RWPE2 (cell line): ENCODE data around the gene SRMS.

Experiments used
- ATAC-seq: fragments of 200-7000 bp; cut with Tn5 transposase; 3 replicates; pipeline ENCODE4 v1.9.1; 2021; ENCODE audit warnings: low read depth
- DNase-seq: peaks from one replicate; pipeline ENCODE4 v3.0.0-alpha.2; 2020; ENCODE audit warnings: low spot score
- H3K27ac ChIP-seq: fragments of 450-650 bp; 2 replicates; pipeline ENCODE4 v1.5.1; 2017; ENCODE audit warnings: mild to moderate bottlenecking; ENCODE audit not compliant: poor library complexity, severe bottlenecking
- H3K27me3 ChIP-seq: fragments of 250-450 bp; sonication (Bioruptor Pico); 2 replicates; pipeline ENCODE4 v1.5.1; 2021; ENCODE audit warnings: mild to moderate bottlenecking, moderate library complexity; ENCODE audit not compliant: insufficient read depth, poor library complexity, severe bottlenecking
- H3K36me3 ChIP-seq: fragments of 250-450 bp; sonication (Bioruptor Pico); 2 replicates; pipeline ENCODE4 v1.5.1; 2020; ENCODE audit warnings: low read depth, mild to moderate bottlenecking, moderate library complexity
- H3K4me1 ChIP-seq: fragments of 250-450 bp; sonication (Bioruptor Pico); 2 replicates; pipeline ENCODE4 v1.5.1; 2021; ENCODE audit warnings: mild to moderate bottlenecking, moderate library complexity; ENCODE audit not compliant: insufficient read depth, poor library complexity, severe bottlenecking
- H3K4me3 ChIP-seq: fragments of 250-450 bp; sonication (Bioruptor Pico); 2 replicates; pipeline ENCODE4 v1.5.1; 2021; ENCODE audit warnings: mild to moderate bottlenecking, moderate library complexity; ENCODE audit not compliant: severe bottlenecking
- H3K9me3 ChIP-seq: fragments of 250-450 bp; sonication (Bioruptor Pico); 2 replicates; pipeline ENCODE4 v1.5.1; 2021; ENCODE audit warnings: mild to moderate bottlenecking, moderate library complexity; ENCODE audit not compliant: severe bottlenecking
- CTCF ChIP-seq: fragments of 450-650 bp; IDR thresholded peaks from one replicate; pipeline ENCODE4 v1.5.1; 2017; ENCODE audit warnings: mild to moderate bottlenecking, moderate library complexity; ENCODE audit not compliant: poor library complexity, severe bottlenecking

Gene SRMS

GRCh38 chr20:63522091-63522868 is 25.3 kb downstream of the SRMS start:
- Histone ChIP-seq H3K4me1 (peaks cover 5% of the 10 kb centered on the region), H3K27ac (peak overlapping the region; percentile 79), H3K36me3 (peaks cover 29% of the 10 kb centered on the region), H3K9me3 (peaks cover 10% of the 10 kb centered on the region), H3K4me3 (peak overlapping the region; percentile 7), H3K27me3 (no peaks in the 10 kb centered on the region)
- DNase-seq = peak; percentile 79
- ATAC-seq = no peak
- TF ChIP-seq CTCF = no peak

GRCh38 chr20:63521602-63522001 is 25.9 kb downstream of the SRMS start:
- Histone ChIP-seq H3K36me3 (peaks cover 29% of the 10 kb centered on the region), H3K4me1 (peaks cover 5% of the 10 kb centered on the region), H3K27me3 (no peaks in the 10 kb centered on the region), H3K9me3 (peaks cover 10% of the 10 kb centered on the region), H3K27ac (peak overlapping the region; percentile 79), H3K4me3 (peak overlapping the region; percentile 57)
- ATAC-seq (no peak), DNase-seq (peak; percentile 90)
- no peak for TF ChIP-seq CTCF

GRCh38 chr20:63520934-63521601 is 26.5 kb downstream of the SRMS start:
- ATAC-seq = peak; percentile 49
- peaks cover 5% of the 10 kb centered on the region for H3K4me1 ChIP-seq
- no peaks in the 10 kb centered on the region for H3K27me3 ChIP-seq
- H3K9me3 ChIP-seq = peaks cover 10% of the 10 kb centered on the region
- TF ChIP-seq CTCF = peak; percentile 31
- peak overlapping the region; percentile 57 for H3K4me3 ChIP-seq
- peak; percentile 92 for DNase-seq
- H3K36me3 ChIP-seq = peaks cover 29% of the 10 kb centered on the region
- peak overlapping the region; percentile 79 for H3K27ac ChIP-seq

GRCh38 chr20:63520504-63520933 is 27.0 kb downstream of the SRMS start, which contains the start of gene PPDPF:
Gene PPDPF, plus strand, starts transcription at chr20:63520765. Its CDS starts 544 bp downstream, at chr20:63521309.
- ATAC-seq (peak; percentile 65), DNase-seq (peak; percentile 94)
- Histone ChIP-seq H3K4me3 (peak within 1 kb of the TSS; percentile 57), H3K4me1 (peaks cover 5% of the 10 kb centered on the region), H3K27me3 (no peaks in the 10 kb centered on the region), H3K9me3 (peaks cover 10% of the 10 kb centered on the region), H3K27ac (peak within 1 kb of the TSS; percentile 79), H3K36me3 (peaks cover 29% of the 10 kb centered on the region)
- TF ChIP-seq CTCF = no peak
